Measurements from ENCODE around the gene PRDM1.

The PRDM1 gene

DNA sequence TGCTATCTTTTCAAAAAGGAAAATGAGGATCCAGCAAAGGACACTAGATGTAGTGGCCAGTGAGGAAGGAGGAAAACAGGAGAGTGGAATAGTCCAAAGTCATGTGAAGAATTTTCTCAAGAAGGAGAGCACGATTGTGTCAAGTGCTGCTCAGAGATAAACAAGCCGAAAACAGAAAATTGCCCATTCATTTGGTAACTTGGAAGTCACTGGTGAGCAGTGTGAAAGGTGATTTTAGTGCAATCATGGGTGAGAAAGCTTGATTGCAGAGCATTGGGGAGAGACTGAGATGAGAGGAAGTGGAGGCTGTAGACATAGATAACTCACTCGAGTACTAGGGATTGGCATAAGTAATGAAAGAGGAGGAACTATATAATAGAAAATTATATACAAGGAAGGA lies 26.0 kb upstream of the PRDM1 start:
- Histone ChIP-seq H3K36me3 (ENCODE audit: control insufficient read depth, insufficient read depth, low read length) (no peaks in the 10 kb centered on the region), H3K27me3 (replicated peaks; ENCODE audit: control insufficient read depth, insufficient read depth, low read length) (no peaks in the 10 kb centered on the region), H3K4me3 (replicated peaks; ENCODE audit: low read depth, low read length) (no peak overlapping the region)
- no peak for DNase-seq (ENCODE audit: extremely low read depth, insufficient read length)
- TF ChIP-seq, protein P1, sequence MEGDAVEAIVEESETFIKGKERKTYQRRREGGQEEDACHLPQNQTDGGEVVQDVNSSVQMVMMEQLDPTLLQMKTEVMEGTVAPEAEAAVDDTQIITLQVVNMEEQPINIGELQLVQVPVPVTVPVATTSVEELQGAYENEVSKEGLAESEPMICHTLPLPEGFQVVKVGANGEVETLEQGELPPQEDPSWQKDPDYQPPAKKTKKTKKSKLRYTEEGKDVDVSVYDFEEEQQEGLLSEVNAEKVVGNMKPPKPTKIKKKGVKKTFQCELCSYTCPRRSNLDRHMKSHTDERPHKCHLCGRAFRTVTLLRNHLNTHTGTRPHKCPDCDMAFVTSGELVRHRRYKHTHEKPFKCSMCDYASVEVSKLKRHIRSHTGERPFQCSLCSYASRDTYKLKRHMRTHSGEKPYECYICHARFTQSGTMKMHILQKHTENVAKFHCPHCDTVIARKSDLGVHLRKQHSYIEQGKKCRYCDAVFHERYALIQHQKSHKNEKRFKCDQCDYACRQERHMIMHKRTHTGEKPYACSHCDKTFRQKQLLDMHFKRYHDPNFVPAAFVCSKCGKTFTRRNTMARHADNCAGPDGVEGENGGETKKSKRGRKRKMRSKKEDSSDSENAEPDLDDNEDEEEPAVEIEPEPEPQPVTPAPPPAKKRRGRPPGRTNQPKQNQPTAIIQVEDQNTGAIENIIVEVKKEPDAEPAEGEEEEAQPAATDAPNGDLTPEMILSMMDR (IDR thresholded peaks at IDR 0.05; ENCODE audit: insufficient read depth, low read length, poor library complexity, severe bottlenecking), result no peak

DNA sequence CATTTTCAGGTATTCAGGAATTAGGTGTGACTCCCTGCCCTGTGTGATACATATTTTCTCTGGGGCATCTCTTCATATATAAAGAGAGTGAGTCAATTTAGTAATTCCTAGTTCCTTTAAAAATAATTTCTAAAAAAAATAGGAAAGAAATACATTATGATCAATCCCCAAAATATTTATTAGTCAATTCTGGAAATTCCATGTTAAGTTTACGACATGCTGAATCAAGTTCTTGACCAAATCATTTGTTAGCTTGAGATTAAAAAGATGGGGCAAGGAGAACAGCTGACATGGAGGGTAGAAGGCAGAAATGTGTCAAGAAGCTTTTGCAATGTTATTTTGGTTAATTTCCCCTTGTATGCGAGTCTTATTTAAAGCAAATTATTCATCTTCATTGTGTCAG lies 22.7 kb upstream of the PRDM1 start:
- H3K36me3 ChIP-seq (ENCODE audit: control insufficient read depth, insufficient read depth, low read length), result no peaks in the 10 kb centered on the region
- DNase-seq (ENCODE audit: extremely low read depth, insufficient read length), result no peak
- TF ChIP-seq, protein P1 (IDR thresholded peaks at IDR 0.05; ENCODE audit: insufficient read depth, low read length, poor library complexity, severe bottlenecking), result no peak
- H3K27me3 ChIP-seq (replicated peaks; ENCODE audit: control insufficient read depth, insufficient read depth, low read length), result no peaks in the 10 kb centered on the region
- no peak overlapping the region for H3K4me3 ChIP-seq (replicated peaks; ENCODE audit: low read depth, low read length)

DNA sequence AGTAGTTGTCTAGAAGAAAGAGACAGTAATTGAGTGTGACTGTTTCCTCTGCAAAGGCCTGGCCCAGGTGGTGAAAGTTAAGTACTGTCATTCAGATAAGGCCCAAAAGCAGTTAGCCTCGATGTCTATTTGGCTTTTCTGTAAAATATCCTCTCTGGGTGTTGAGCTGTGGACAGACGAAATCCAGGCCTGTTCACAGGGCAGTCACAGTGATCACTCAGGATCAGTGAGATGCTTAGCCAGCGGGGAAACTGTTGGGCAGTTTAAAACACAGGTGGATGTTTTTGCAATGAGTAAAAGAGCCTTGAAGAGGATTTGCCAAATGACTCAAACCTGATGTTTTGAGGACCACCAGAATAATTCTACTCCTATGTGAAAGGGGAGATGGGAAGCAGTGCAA lies 22.0 kb upstream of the PRDM1 start:
- TF ChIP-seq, protein P1 (IDR thresholded peaks at IDR 0.05; ENCODE audit: insufficient read depth, low read length, poor library complexity, severe bottlenecking), result no peak
- Histone ChIP-seq H3K36me3 (ENCODE audit: control insufficient read depth, insufficient read depth, low read length) (no peaks in the 10 kb centered on the region), H3K27me3 (replicated peaks; ENCODE audit: control insufficient read depth, insufficient read depth, low read length) (no peaks in the 10 kb centered on the region; the same call in 1 of the 2 replicates), H3K4me3 (replicated peaks; ENCODE audit: low read depth, low read length) (no peak overlapping the region)
- no peak for DNase-seq (ENCODE audit: extremely low read depth, insufficient read length)

DNA sequence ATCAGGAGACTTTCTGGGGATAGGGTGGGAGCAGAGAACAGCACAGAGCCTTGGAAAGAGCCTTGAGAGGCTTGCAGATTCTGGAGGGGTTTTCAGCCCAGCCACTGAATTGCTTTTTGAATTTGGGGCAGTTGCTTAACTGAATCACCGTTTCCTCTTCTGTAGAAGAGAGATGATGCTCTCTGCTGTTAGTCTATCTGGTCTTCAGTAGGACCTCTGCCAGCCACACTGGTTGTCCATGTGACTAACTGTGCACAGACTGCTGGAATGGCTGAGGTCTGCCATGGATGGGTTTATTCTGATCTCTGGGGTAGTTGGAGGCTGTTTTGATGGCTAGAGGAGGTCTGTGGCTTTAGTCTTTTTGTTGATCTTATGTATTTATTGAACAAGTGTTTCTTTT lies 21.4 kb upstream of the PRDM1 start:
- no peaks in the 10 kb centered on the region for H3K36me3 ChIP-seq (ENCODE audit: control insufficient read depth, insufficient read depth, low read length)
- TF ChIP-seq, protein P1 (IDR thresholded peaks at IDR 0.05; ENCODE audit: insufficient read depth, low read length, poor library complexity, severe bottlenecking), result no peak
- no peak for DNase-seq (ENCODE audit: extremely low read depth, insufficient read length)
- H3K27me3 ChIP-seq (replicated peaks; ENCODE audit: control insufficient read depth, insufficient read depth, low read length), result no peaks in the 10 kb centered on the region; the same call in 1 of the 2 replicates
- H3K4me3 ChIP-seq (replicated peaks; ENCODE audit: low read depth, low read length), result no peak overlapping the region

DNA sequence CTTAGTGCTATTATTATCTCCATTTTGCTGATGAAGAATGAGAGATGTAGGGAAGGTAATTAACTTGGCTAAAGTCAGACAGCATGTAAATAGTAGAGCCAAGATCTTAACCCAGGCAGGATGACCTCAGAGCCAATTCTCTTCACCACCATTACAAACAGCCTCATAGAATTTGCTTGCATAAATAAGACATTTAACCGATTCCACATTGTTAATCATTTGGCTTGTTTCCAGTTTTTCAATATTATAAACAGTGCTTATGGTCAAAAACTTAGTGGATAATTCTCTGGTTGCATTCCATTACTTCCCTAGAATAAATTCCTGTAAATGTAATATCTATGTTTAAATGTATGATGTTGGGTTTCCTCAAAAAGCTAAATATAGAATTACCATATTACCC lies 19.1 kb upstream of the PRDM1 start:
- H3K4me3 ChIP-seq (replicated peaks; ENCODE audit: low read depth, low read length), result no peak overlapping the region
- H3K36me3 ChIP-seq (ENCODE audit: control insufficient read depth, insufficient read depth, low read length), result no peaks in the 10 kb centered on the region
- no peaks in the 10 kb centered on the region; the same call in 1 of the 2 replicates for H3K27me3 ChIP-seq (replicated peaks; ENCODE audit: control insufficient read depth, insufficient read depth, low read length)
- no peak for DNase-seq (ENCODE audit: extremely low read depth, insufficient read length)
- TF ChIP-seq, protein P1 (IDR thresholded peaks at IDR 0.05; ENCODE audit: insufficient read depth, low read length, poor library complexity, severe bottlenecking), result no peak

DNA sequence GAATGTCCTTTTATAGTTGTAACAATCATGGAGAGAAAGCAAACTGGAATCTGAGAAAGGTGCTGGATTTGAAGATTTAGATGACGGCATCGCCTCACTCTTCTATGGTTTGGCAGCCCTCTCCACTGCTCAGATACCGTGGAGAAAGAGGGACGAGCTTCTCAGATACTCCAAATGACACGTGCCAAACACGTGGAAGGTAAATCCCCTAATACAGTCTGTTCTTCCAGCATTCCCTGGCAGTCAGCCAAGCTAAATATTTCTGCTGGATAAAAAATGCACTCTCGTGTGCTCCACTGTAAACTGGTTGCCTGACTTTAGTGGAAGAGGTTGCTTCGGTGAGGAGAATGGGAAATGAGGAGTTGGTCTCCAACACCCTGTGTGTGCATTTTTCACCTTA lies 16.7 kb upstream of the PRDM1 start:
- H3K4me3 ChIP-seq (replicated peaks; ENCODE audit: low read depth, low read length), result no peak overlapping the region
- no peaks in the 10 kb centered on the region; the same call in 1 of the 2 replicates for H3K27me3 ChIP-seq (replicated peaks; ENCODE audit: control insufficient read depth, insufficient read depth, low read length)
- no peaks in the 10 kb centered on the region for H3K36me3 ChIP-seq (ENCODE audit: control insufficient read depth, insufficient read depth, low read length)
- TF ChIP-seq, protein P1 (IDR thresholded peaks at IDR 0.05; ENCODE audit: insufficient read depth, low read length, poor library complexity, severe bottlenecking), result no peak
- no peak for DNase-seq (ENCODE audit: extremely low read depth, insufficient read length)
